Measurements from ENCODE around the gene ARL4D. TPM values are rescaled to one million over a fixed set of nuclear protein-coding genes. Genes with fewer than 3 reads are reported as not detected.
"Not testable (repeated sequence)": the region's sequence is repeated elsewhere in the genome, so short reads cannot be mapped to it uniquely, and the experiment has no call there.

ARL4D gene
- polyA plus RNA-seq, 4 donors: 8.7 to 16.8 (median 10.2) TPM

DNA sequence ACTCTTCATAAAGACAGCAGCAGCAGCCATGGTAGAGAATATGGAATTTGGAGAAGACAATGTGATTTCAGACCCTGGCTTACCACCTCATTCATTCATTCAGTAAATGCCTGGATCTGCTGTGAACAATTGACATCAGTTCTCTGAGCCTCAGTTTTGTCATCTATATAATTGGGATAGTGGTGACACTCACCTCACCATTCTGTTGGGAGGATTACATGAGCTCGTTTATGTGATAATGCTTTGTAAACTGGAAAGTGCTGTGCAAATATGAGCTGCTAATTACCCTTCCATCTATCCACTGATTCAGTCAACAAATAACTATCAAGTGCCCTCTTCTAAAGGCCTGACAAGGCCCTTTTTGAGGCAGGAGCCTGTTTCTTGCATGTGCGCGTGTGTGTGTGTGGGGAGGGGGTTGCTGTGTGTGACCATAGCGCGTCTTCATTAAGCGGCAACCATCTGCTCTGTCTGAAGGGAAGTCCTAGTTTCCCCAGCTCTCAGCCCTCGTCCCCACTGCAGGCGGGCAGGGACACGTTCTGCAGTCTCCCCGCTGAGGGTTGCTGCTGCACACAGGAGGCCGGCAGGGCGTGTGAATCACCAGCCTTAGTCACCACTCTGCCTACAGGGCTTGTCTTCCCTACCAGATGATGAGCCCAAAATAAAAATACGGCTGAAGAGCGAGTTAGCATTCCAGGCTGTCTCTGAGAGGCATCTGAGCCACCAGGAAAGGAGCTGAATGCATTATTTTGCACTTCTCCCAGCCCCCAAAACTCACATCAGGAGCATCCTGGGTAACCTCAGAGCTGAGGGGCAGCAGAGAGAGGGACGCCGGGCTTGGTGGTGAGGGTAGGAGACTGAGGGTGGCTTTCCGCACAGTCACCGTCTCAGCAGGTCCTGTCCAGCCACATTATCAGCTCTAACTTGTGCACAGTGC lies 19.9 kb downstream of the ARL4D start:
- DNase-seq (ENCODE audit: low read depth in 4 of 4, low spot score in 3 of 4): no peak

DNA sequence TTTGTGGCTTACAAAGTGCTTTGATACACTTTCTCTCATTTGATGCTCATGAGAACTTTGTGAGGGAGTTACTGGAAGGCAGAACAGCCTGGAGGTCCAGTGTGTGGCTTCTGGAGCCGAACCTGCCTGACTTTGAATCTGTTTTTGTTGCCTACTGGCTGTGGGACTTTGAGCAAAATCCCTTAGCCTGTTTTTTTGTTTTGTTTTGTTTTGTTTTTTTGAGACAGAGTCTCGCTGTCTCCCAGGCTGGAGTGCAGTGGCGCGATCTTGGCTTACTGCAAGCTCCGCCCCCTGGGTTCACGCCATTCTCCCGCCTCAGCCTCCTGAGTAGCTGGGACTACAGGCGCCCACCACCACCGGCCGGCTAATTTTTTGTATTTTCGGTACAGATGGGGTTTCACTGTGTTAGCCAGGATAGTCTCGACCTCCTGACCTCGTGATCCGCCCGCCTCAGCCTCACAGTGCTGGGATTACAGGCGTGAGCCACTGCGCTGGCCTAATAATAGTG lies 20.6 kb downstream of the ARL4D start:
- not testable (repeated sequence) for DNase-seq (ENCODE audit: low read depth in 4 of 4, low spot score in 3 of 4)

DNA sequence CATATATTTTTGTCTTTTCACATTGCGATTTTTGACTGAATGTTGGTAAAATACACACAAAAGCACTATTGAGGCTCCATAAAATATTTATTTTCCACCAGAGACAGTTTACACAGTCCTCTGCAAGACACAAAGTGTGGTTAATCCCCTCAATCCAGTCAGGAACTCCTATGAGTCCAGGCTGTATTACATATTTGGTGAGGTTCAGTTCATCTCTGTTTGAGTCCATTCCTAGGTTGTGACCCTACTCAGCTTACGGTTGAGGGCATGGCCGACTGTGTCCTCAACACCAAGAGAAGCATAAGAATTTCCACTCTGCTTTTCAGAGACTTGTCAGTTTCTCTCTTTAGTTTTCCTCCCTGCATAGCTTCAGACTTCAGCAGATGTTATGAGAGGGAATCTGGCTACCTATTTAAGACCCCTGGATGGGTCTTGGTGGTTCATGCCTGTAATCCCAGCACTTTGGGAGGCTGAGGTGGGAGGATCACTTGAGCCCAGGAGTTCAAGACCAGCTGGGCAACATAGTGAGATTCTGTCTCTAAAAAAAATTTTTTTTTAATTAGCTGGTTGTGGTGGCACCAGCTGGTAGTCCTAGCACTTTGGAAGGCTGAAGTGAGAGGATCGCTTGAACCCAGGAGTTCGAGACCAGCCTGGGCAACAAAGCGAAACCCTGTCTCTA lies 25.1 kb downstream of the ARL4D start:
- DNase-seq (ENCODE audit: low read depth in 4 of 4, low spot score in 3 of 4): no peak

DNA sequence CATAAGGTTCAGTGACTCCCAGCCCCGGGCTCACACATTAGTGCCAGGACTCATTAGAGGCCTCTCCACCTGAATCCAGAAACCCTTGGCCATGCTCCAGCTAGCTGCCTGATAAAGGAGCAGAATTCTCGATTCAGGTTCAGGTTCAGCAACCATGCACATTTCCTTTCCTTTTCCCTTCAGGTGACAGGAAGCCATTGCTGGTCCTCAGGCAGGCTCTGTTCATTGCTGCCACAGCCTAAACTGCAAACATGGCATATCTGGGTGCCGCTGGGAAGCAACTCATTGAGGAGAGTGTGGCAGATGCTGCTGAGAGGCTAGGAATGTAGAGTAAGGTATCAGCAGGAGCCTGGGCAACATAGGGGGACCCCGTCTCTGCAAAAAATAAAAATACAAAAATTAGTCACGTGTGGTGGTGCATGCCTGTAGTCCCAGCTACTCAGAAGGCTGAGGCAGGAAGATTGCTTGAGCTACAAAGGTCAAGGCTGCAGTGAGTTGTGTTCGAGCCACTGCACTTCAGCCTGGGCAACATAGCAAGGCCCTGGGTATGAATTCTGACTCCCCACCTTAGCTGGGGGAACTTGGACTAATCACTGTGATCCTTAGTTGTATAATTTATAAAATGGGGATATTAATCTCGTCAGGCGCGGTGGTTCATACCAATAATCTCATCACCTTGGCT lies 28.7 kb downstream of the ARL4D start:
- no peak for DNase-seq (ENCODE audit: low read depth in 4 of 4, low spot score in 3 of 4)

DNA sequence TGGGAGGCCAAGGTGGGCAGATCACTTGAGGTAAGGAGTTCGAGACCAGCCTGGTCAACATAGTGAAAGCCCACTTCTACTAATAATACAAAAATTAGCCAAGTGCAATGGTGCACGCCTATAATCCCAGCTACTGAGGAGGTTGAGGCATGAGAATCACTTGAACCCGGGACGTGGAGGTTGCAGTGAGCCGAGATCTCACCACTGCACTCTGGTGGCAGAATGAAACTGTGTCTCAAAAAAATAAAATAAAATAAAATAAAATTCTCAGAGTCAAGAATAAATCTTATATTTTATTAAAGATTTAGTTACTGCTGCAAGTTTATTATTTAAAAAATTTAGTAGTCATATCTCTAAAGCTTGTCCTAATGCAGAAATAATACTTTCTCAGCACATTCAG lies 29.7 kb downstream of the ARL4D start:
- DNase-seq (ENCODE audit: low read depth in 4 of 4, low spot score in 3 of 4): no peak

DNA sequence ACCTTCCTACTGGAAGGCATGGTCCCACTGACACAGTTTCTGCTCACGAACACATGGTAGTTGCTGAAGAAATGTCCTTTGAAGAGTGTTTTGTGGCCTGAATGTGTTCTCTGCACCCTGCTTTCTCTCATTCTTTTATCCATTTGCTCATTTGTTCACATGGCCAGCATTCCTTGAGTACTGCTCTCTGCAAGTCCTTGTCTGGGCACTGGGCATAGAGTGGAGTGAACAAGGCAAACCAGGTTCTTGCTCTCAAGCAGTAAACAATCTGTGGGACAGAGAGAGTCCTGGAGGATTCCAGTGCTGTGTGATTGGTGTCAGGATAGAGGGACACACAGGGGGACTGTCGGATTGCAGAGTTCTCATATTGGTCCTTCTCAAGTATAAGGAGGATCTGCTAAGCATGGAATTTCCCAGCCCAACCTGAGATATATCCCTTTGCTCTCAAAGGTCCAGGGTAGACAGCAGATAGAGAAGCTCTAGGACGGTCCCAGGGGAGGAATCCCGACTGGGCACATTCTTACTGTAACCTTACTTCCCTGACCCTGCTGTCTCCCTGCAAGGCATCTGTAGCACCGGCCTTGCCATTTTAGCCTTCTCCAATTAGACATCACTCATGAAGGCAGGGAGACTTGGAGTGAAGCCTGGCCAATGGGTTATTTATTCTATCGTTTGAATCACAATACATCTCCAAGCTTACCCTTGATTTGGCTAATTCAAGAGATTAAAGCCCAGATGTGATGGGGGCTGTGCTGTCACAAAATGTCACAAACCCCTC lies 32.3 kb downstream of the ARL4D start:
- DNase-seq (ENCODE audit: low read depth in 4 of 4, low spot score in 3 of 4): no peak

DNA sequence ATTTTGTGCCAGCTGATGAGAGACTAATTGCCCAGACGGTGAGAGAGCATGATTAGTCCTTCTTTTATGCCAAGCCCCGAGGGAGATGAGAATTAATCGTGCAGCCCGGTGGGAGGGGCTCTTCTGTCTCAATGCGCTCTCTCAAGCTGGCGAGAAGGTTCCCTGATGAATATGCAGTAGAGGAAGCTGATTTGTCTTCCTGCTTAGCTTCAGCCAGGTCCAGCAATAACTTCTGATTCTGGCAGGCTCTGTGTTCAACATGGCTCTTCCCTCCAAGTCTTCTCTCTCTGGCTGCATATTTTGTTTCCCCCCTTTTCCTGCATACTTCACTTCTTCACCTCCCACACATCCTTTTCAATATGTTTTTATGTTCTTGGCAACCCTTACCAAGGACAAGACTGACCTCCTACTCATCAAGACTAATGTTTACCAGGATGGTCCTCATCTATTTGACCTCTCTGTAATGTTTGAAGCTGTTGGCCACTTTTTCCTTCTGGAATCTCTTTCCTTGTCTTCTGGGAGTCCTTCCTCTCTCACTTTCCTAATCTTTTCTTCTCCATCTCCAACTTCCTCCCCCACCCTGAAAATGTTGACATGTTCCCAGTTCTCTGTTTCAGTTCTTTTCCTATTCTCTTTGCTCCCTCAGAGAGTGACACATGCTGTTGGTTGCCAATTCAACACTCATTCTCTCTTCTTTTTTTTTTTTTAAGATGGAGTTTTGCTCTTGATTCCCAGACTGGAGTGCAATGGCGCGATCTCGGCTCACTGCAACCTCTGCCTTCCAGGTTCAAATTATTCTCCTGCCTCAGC lies 33.1 kb downstream of the ARL4D start:
- DNase-seq (ENCODE audit: low read depth in 4 of 4, low spot score in 3 of 4): no peak

DNA sequence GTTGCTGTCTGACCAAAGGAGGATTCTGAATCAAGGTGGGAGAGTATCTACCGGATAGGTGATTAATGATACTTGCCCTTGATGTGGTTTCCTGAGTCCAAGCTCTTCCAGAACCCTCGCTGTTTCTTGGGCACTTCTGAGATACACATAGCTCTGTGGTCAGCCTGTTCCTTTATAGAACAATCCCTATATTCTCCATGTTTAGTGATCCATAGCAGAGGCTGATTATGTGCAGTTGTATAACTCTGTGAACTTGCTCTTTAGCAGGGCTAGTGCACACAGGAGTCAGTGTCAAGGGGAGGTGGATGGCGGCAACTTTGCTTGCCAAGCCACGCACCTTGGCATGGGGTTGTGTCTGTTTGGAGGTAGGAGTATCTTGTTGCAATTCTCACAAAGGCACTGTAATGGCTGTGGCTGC lies 36.1 kb downstream of the ARL4D start:
- DNase-seq (ENCODE audit: low read depth in 4 of 4, low spot score in 3 of 4): no peak

DNA sequence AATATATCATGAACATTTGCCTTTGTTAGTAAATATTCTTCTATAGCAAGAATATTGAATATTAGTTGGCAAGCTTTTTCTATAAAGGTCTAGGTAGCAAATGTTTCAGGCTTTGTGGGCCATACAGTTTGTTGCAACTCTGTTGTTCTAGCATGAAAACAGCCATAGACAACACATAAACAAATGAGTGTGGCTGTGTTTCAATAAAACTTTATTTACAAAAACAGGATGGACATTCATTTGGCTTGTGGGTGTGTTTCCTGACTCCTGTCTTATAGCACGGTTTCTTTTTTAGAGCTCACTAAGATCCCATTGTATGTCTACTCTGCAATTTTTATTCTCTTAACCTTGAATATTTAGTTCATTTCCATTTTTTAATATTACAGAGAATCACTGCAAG lies 39.0 kb downstream of the ARL4D start:
- DNase-seq (ENCODE audit: low read depth in 4 of 4, low spot score in 3 of 4): no peak

DNA sequence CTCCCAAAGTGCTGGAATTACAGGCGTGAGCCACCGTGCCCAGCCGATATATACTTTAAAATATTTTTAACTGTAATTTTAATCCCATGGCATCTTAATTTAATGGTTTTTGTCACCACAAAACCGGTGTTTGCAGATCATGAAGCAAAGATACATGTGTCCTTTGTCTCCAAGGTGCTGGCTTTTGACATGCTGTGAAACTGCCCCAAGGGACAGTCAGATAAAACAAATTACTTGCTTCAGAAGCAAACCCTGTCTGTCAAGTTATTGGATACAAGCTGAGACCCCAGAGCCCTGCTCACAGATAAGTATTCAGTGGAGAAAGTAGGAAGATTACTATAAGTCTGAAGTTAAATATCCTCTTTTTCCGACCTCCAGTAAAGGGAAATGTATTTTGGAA lies 39.8 kb downstream of the ARL4D start:
- no peak for DNase-seq (ENCODE audit: low read depth in 4 of 4, low spot score in 3 of 4)

DNA sequence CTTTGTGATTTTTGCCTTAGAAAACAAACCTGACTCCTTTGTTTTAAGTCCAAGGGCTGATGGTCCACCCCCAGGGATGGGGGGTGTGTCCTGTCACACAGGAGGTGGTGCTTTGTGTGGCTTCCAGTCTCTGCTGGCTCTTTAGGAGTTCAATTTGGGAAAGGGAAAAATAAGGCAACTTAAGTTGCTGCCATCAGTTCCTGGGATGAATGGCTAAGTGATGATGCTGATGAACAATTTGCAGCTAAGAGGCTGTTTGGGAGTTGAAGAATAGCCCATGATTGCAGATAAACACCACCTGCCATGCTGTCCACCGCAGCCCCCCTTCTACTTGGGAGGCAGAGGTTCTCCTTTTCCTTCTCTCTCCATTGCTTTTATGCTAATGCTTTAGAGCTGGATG lies 40.2 kb downstream of the ARL4D start:
- no peak for DNase-seq (ENCODE audit: low read depth in 4 of 4, low spot score in 3 of 4)

DNA sequence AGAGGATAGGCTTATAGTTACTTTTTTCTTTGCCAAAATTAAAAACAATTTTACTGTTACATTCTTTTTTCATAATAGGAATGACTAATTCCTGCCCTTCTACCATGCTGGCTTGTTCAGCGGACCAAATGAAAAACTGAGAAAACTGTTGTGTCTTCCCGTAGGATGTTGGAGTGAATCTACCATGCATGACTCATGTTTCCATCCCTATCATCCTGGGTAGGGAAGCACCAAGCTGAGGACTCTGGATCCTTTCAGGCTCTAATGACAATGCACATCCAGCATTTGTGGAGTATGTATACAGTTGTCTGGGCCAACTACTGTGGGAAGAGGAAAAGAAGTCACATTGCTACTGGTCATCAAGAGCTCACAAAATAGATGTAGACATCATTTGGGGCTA lies 43.9 kb downstream of the ARL4D start:
- DNase-seq (ENCODE audit: low read depth in 4 of 4, low spot score in 3 of 4): no peak

DNA sequence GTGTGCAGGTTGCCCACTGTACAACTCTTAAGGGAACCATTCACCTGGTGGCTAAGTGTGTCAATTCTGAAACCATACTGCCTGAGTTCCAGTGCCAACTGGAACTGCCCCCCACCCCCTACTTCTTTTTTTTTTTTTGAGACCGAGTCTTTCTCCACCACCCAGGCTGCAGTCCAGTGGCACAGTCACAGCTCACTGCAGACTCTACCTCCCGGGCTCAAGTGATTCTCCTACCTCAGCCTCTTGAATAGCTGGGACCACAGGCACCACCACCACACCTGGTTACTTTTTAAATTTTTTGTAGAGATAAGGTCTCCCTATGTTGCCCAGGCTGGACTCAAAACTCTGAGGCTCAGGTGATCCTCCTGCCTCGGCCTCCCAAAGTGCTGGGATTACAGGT lies 44.6 kb downstream of the ARL4D start:
- no peak for DNase-seq (ENCODE audit: low read depth in 4 of 4, low spot score in 3 of 4)

DNA sequence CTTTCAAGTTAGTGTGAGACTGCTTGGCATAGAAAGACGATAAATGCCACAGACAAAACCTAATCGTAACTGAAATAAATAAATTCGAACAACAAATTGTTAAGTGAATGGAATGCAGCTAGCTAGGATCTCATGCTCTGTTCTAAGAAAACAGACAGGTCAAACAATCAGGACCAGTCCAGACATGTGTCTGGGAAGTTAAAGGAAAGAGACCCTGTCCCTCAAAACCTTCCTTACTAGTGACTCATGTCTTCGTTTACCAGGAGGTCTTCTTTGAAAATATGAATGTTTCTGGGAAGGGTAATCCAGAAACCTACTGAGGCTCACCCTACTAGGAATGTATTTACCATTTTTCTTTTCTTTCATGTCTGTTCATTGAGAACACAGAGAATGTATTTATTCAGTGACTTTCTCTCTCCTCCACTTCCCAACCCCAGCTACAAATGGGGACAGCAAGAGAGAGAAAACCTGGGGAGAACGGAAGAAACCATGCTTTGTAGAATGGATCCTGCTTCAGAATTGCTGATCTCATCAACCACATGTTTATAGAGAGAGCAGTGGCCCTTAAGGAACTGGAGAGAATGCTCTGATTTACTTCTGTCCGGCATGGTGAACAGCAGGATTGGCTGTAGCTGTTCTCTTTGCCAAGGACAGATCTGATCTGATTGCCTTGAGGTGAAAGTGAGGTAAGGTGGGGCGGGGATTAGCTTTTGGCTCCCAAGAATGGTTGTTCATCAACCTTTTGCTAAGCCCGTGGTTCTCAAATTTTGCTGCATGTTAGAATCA lies 45.6 kb downstream of the ARL4D start:
- DNase-seq (ENCODE audit: low read depth in 4 of 4, low spot score in 3 of 4): no peak

DNA sequence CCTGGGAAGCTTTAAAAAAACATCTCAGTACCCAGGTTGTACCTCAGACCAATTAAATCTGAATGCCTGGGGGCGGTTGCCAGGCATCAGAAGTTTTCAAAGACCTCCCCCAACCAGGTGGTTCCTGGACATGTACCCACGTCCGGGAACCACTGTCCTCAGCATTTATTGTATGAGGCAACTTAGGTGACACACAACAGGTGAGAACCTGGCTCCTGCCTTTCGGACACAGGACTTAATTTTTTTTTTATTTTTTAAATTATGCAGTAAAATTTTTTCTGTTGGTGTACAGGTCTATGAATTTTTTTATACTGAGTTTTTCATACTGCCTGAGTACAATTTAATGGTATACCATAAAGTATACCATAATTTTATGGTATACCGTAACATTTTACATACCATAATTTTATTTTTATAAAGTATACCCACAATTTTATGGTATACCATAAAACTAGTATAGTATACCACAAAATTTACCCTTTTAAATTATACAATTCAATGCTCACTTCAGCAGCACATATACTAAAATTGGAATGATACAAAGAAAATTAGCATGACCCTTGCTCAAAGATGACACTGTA lies 46.3 kb downstream of the ARL4D start:
- no peak for DNase-seq (ENCODE audit: low read depth in 4 of 4, low spot score in 3 of 4)

DNA sequence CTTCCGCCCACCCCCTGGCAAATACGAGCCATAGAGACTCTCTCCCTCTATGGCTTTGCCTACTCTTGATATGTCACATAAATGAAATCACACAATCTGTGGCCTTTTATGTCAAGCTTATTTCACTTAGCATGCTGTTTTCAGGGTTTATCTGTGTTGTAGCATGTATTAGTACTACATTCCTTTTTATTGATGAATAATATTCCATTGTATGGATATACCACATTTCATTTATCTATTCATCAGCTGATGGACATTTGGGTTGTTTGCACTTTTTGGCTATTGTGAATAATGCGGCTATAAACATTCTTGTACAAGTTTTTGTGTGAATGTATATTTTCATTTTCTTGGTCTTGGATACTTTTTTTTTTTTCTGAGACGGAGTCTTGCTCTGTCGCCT lies 48.0 kb downstream of the ARL4D start:
- no peak for DNase-seq (ENCODE audit: low read depth in 4 of 4, low spot score in 3 of 4)

DNA sequence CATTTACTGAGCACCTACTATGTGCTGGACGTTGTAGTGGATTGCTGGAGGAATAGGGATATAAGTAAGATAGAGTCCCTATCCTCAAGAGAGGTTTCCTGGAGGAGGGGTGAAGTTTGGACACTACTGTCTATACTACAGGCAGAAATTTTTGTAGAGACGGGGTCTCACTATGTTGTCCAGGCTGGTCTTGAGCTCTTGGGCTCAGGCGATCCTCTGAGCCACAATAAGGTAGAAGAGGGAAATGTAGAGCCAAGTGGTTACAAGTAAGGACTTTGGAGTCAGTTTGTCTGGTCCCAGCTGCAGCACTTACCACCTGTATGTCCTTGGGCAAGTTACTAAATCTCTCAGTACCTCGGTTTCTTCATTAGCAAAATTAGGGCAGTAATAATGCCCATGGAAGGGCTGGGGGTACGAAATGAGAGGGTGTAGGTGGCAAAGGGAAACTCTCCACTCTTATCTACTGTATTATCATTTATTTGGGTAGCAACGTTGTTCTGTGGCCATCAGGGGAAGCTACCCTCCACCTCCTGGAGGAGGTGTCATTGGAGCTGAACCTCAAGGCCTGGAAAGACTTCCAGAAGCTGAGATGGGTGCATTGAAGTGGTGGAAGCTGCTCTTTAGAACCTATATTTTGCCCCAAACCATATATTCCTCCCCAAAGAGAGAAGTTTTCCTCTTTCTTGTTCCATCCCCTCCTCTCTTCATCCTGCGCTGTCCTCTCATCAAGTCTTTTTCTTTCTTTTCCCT lies 50.1 kb downstream of the ARL4D start:
- no peak for DNase-seq (ENCODE audit: low read depth in 4 of 4, low spot score in 3 of 4)
